ENCODE results near the gene OTOG. TPM values are rescaled to one million over a fixed set of nuclear protein-coding genes. Genes with fewer than 3 reads are reported as not detected.
A peak's percentile ranks its signal among the peaks of the same experiment; 100 is the strongest.

The OTOG gene
- total RNA-seq, 3 donors from 2014 or later (not counting 1 experiment from before 2014, with no cell fraction given): not detected

- WGBS (ENCODE audit: insufficient coverage): 57% methylated on average over 9 of the region's 9 CpGs
- H3K9me3 ChIP-seq (ENCODE audit: control insufficient read depth, insufficient read depth, low read length): no peaks in the 10 kb centered on the region
- Mint-ChIP-seq H3K9me3 (no peaks in the 10 kb centered on the region), H3K4me1 (peaks cover 0 to 15% of the 10 kb centered on the region in 2 donors), H3K36me3 (no peaks in the 10 kb centered on the region), H3K27me3 (ENCODE audit: low read depth in 2 of 2) (peaks cover 29 to 30% of the 10 kb centered on the region in 2 donors), H3K27ac (no peak overlapping the region), H3K4me3 (no peak overlapping the region)
- TF ChIP-seq CTCF (IDR thresholded peaks at IDR 0.05): no peak
- no peaks in the 10 kb centered on the region for H3K36me3 ChIP-seq (ENCODE audit: control insufficient read depth, insufficient read depth, low read length)
- no peak for DNase-seq
- intact Hi-C loops (cut with micrococcal nuclease): no loop called here
- H3K27ac ChIP-seq (ENCODE audit: low read length): no peak overlapping the region
- no peak overlapping the region for H3K4me3 ChIP-seq (ENCODE audit: low read length)
- H3K27me3 ChIP-seq (ENCODE audit: control insufficient read depth, insufficient read depth, low read length): peaks cover 5% of the 10 kb centered on the region
- ATAC-seq: no peak
- peaks cover 6% of the 10 kb centered on the region for H3K4me1 ChIP-seq (ENCODE audit: control insufficient read depth, insufficient read depth, low read length)
Measured at GRCh38 chr11:17547932-17548331, 873 bp downstream of the OTOG start.

- Histone ChIP-seq H3K27me3 (ENCODE audit: control insufficient read depth, insufficient read depth, low read length) (peaks cover 5% of the 10 kb centered on the region), H3K36me3 (ENCODE audit: control insufficient read depth, insufficient read depth, low read length) (no peaks in the 10 kb centered on the region), H3K27ac (ENCODE audit: low read length) (no peak overlapping the region), H3K9me3 (ENCODE audit: control insufficient read depth, insufficient read depth, low read length) (no peaks in the 10 kb centered on the region), H3K4me1 (ENCODE audit: control insufficient read depth, insufficient read depth, low read length) (peaks cover 6% of the 10 kb centered on the region), H3K4me3 (ENCODE audit: low read length) (no peak overlapping the region)
- Mint-ChIP-seq H3K4me1 (peaks cover 0 to 15% of the 10 kb centered on the region in 2 donors), H3K9me3 (no peaks in the 10 kb centered on the region), H3K27ac (no peak overlapping the region), H3K36me3 (no peaks in the 10 kb centered on the region), H3K4me3 (no peak overlapping the region), H3K27me3 (ENCODE audit: low read depth in 2 of 2) (peaks cover 29% of the 10 kb centered on the region in 2 donors)
- no peak for TF ChIP-seq CTCF (IDR thresholded peaks at IDR 0.05)
- DNase-seq (peak in 1 of 2 donors; percentile 14), ATAC-seq (no peak)
- intact Hi-C loops (cut with micrococcal nuclease): no loop called here
- 84% methylated on average over 5 of the region's 6 CpGs for WGBS (ENCODE audit: insufficient coverage)
Measured at GRCh38 chr11:17548444-17548843, 1.4 kb downstream of the OTOG start.

- DNase-seq (no peak), ATAC-seq (no peak)
- Histone ChIP-seq H3K4me3 (ENCODE audit: low read length) (no peak overlapping the region), H3K4me1 (ENCODE audit: control insufficient read depth, insufficient read depth, low read length) (no peaks in the 10 kb centered on the region), H3K27me3 (ENCODE audit: control insufficient read depth, insufficient read depth, low read length) (no peaks in the 10 kb centered on the region), H3K27ac (ENCODE audit: low read length) (no peak overlapping the region), H3K9me3 (ENCODE audit: control insufficient read depth, insufficient read depth, low read length) (no peaks in the 10 kb centered on the region), H3K36me3 (ENCODE audit: control insufficient read depth, insufficient read depth, low read length) (no peaks in the 10 kb centered on the region)
- Mint-ChIP-seq H3K9me3 (no peaks in the 10 kb centered on the region), H3K36me3 (no peaks in the 10 kb centered on the region), H3K4me3 (no peak overlapping the region), H3K27me3 (ENCODE audit: low read depth in 2 of 2) (peaks cover 19 to 29% of the 10 kb centered on the region in 2 donors), H3K27ac (no peak overlapping the region), H3K4me1 (peaks cover 0 to 15% of the 10 kb centered on the region in 2 donors)
- no peak for TF ChIP-seq CTCF (IDR thresholded peaks at IDR 0.05)
- WGBS (ENCODE audit: insufficient coverage): 57% methylated on average over 12 of the region's 12 CpGs
- intact Hi-C loops (cut with micrococcal nuclease): no loop called here
Measured at GRCh38 chr11:17550450-17551346, 3.6 kb downstream of the OTOG start.

Data from natural killer cell (primary cell).